GM19099 (cell line): ENCODE data around the gene SNX20.

Source experiments
- POLR2A ChIP-seq: IDR thresholded peaks from 3 replicates; pipeline ENCODE4 v1.6.1; 2011; ENCODE audit warnings: low read depth; ENCODE audit not compliant: insufficient read length; ENCODE audit errors: extremely low read depth

SNX20 gene

GRCh38 chr16:50711040-50711439 is 29.9 kb upstream of the SNX20 start:
- TF ChIP-seq POLR2A: no peak

GRCh38 chr16:50709980-50710379 is 28.9 kb upstream of the SNX20 start:
- no peak for TF ChIP-seq POLR2A

GRCh38 chr16:50709061-50709684 is 28.1 kb upstream of the SNX20 start:
- no peak for TF ChIP-seq POLR2A

GRCh38 chr16:50708373-50709060 is 27.4 kb upstream of the SNX20 start:
- TF ChIP-seq POLR2A: no peak

DNA sequence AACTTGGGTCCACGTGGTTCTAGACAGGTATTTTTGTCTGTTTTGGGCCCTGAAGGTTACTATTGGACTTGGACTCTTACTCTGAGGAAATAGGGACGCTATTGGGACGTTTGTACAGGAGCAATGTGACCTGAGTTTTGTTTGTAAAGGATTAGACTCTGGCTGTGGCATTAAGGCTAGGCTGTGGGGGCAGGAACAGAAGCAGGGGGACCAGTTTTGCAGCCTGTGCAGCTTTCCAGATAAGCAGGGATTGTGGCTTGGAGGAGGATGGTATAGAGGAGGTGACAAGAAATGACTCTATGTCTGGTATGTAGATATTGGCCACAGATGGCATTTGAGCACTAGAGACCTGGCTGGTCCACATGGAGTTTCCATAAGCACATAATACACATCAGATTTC is 25.1 kb upstream of the SNX20 start:
- no peak for TF ChIP-seq POLR2A

DNA sequence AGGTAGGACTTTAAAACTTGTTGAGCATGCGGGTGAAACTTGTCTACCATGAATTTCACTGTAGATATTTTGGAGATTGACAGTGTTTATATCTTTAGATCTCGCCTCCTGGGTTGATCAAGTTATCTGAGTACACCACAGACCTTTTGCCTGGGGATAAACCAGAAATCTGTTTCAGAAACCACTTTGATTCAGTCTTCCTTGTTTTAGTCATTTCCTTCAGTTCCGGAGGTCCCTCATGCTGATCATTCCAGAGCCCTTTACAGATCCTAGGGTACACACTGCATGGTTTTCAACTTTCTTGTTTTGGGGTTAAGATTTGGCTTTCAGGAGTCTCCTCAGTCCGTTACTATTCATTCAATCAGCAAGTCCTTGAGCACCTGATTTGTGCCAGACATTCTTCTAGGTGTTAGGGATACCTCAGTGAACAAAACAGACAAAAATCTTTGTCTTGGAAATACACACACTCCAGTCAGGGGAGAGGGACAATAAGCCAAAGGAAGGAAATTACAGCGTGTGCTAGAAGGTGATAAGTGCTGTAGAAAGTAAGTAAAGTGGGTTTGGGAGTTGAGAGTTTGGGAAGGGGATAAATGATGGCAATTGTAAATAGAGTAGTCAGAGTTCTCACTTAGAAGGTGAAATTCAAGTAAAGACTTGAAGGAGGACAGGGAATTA is 24.5 kb upstream of the SNX20 start:
- no peak for TF ChIP-seq POLR2A

DNA sequence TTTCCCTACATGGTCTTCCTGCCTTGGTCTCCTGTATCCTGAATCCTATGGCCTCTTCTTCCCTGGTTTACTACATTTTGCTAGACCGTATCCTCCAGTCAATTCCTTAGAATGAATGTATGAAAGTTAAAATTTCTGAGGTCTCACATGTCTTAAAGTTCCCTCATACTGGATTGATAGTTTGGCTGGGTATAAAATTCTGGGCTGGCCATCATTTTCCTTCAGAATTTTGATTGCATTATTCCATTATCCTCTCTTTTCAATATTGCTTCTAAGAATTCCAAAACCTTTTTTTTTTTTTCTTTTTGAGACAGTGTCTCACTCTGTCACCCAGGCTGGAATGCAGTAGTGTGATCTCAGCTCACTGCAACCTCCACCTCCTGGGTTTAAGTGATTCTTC is 23.1 kb upstream of the SNX20 start:
- no peak for TF ChIP-seq POLR2A

GRCh38 chr16:50702725-50703124 is 21.6 kb upstream of the SNX20 start:
- no peak for TF ChIP-seq POLR2A

DNA sequence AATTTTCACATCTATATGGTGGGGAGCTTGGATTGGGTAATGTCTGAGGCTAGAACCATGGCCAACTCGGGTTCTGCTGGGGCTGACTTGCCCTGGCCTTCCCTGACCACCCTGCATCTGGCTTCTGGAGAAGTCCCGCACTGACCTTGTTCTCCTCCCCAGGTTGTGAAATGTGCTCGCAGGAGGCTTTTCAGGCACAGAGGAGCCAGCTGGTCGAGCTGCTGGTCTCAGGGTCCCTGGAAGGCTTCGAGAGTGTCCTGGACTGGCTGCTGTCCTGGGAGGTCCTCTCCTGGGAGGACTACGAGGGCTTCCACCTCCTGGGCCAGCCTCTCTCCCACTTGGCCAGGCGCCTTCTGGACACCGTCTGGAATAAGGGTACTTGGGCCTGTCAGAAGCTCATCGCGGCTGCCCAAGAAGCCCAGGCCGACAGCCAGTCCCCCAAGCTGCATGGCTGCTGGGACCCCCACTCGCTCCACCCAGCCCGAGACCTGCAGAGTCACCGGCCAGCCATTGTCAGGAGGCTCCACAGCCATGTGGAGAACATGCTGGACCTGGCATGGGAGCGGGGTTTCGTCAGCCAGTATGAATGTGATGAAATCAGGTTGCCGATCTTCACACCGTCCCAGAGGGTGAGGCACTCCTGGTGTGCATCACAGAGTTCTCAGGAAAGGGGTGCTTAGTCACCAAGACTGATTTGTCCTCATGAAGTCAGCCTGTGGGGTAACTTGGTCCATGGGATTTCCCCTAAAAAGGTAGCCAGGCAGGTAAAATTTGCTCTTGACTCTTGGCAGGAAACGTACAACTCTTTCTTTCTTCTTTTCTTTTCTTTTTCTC is 18.4 kb upstream of the SNX20 start:
- TF ChIP-seq POLR2A: no peak

DNA sequence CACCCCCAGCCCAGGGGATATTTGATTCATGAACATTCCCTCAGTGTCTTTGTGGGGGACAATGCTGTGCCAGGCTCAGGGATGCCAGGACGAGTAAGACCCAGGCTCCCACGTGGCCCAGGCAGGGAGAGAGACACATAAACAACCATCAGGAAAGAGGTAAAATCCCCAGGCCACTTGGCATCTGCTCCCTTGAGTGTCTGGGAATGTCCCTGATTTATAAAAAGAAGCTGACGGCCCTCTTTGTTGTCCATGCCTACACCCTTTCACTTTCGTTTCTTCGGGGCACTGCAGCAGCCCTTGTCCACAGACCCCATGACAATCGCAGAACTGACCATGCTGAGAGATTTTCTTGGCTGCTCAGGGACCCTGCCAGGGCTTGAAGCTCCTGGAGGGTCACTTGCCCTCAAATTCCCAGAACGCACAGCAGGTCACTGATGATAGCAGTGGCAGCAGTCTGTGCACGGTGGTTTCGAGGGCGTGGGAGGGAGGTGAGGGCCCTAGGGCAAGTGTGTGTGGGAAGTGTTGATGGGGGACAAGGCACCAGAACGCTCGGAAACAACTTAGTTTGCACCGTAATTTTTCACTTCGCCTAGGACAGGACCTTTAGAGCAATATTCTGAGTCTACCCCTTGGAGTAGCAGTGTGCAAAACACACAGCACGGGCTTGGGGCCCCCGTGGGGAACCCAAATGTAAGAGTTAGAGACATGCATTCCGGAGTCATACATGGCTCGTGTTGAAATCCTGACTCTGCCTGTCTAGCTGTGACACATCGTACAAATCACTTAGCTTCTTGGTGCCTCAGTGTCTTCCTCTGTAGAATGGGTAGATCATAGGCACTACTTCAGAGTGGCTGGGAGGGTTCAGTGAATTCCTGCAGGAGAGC is 17.0 kb upstream of the SNX20 start:
- TF ChIP-seq POLR2A: peak; percentile 18

DNA sequence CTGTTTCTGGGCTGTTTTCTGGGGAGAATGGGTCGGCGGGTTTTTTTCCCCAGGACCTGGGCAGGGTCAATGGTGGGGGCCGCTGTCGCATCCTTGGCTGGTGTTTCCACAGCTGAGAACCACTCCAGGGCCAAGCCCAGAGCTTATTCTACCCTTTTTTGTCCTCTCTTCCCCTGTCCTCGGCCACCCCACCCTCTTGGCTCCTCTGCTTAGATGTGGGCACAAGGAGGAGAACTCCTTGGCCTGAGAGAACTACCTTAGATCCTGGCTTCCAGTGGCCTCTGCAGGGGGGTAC is 16.3 kb upstream of the SNX20 start:
- TF ChIP-seq POLR2A: peak; percentile 13

DNA sequence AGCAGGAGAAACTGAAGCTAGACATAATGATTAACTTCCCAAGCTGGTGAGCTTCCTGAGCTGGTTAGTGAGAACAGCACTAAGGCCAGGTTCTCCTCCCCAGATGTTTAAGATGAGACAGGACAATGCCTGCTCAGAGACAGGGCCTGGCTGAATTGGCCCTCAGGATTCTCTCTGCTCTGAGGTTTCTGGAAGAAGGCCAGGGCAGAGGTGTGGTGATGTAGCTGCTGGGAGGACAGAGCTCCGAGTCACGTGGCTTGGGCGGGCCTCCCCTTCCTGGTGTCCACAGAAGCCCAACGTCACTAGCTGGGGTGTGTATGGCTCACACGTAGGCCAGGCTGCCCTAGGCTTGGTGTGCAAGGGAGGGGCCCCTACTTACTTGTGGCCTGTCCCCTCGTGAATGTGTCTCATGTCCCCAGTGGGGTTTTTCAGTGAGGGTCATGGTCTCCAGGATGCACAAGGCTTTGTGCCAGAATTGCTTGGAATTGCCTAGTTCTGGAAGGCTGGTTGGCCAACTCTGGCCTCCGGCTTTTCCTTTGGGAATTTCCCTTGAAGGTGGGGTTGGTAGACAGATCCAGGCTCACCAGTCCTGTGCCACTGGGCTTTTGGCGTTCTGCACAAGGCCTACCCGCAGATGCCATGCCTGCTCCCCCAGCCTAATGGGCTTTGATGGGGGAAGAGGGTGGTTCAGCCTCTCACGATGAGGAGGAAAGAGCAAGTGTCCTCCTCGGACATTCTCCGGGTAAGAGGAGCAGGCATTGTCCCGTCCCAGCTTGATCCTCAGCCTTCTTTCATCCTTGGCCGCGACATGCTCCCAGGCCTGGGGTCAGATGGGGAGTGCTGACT is 15.7 kb upstream of the SNX20 start:
- peak; percentile 66 for TF ChIP-seq POLR2A

GRCh38 chr16:50696126-50696525 is 15.0 kb upstream of the SNX20 start:
- no peak for TF ChIP-seq POLR2A
